Mesodermal cell (in vitro differentiated cells): ENCODE measurements around the gene ZNF627.

Experiments used
- H3K27ac ChIP-seq: 2 replicates; pipeline ENCODE4 v1.7.0; 2013; ENCODE audit warnings: mild to moderate bottlenecking, low read depth, low read length, moderate library complexity; ENCODE audit not compliant: severe bottlenecking
- H3K36me3 ChIP-seq: 2 replicates; pipeline ENCODE4 v1.7.1; 2013; ENCODE audit warnings: mild to moderate bottlenecking, low read length, moderate library complexity; ENCODE audit not compliant: control insufficient read depth, insufficient read depth
- H3K4me1 ChIP-seq: one replicate; pipeline ENCODE4 v1.7.1; 2013; ENCODE audit warnings: mild to moderate bottlenecking, low read length; ENCODE audit not compliant: insufficient read depth, control insufficient read depth, poor library complexity, severe bottlenecking
- H3K4me3 ChIP-seq: 2 replicates; pipeline ENCODE4 v1.7.0; 2013; ENCODE audit warnings: low read length, control low read depth, mild to moderate bottlenecking; ENCODE audit not compliant: insufficient read depth, poor library complexity, severe bottlenecking; ENCODE audit errors: extremely low read depth
- H3K9me3 ChIP-seq: 2 replicates; pipeline ENCODE4 v1.7.1; 2013; ENCODE audit warnings: mild to moderate bottlenecking, low read length, moderate library complexity; ENCODE audit not compliant: control insufficient read depth
- WGBS, 2 experiments: methylation state at CpG; one replicate each; pipeline ENCODE4 v1.1.5; 2013; ENCODE audit warnings: missing lambda C conversion rate in 2 of 2; ENCODE audit not compliant: insufficient coverage in 2 of 2; 5-methylcytosine and 5-hydroxymethylcytosine counted together

Gene ZNF627

GRCh38 chr19:11576227-11576626 lies 21.1 kb upstream of the ZNF627 start:
- H3K9me3 ChIP-seq, result no peaks in the 10 kb centered on the region
- H3K27ac ChIP-seq, result no peak overlapping the region
- H3K36me3 ChIP-seq, result no peaks in the 10 kb centered on the region
- H3K4me1 ChIP-seq, result no peaks in the 10 kb centered on the region
- 82 to 89% methylated on average over 13 to 15 of the region's 15 CpGs for WGBS, 2 experiments
- H3K4me3 ChIP-seq, result no peak overlapping the region

GRCh38 chr19:11577451-11578257 lies 19.6 kb upstream of the ZNF627 start, which contains the start of gene ACP5:
Gene ACP5, minus strand, starts transcription at chr19:11577645. Its CDS starts 328 bp downstream, at chr19:11577317.
- WGBS, 2 experiments, result 82 to 84% methylated on average over 11 to 12 of the region's 18 CpGs
- no peaks in the 10 kb centered on the region for H3K9me3 ChIP-seq
- no peaks in the 10 kb centered on the region for H3K36me3 ChIP-seq
- no peak within 1 kb of the TSS for H3K4me3 ChIP-seq
- no peaks in the 10 kb centered on the region for H3K4me1 ChIP-seq
- H3K27ac ChIP-seq, result no peak within 1 kb of the TSS

GRCh38 chr19:11578258-11579142 lies 18.8 kb upstream of the ZNF627 start:
- no peaks in the 10 kb centered on the region for H3K36me3 ChIP-seq
- 89 to 92% methylated on average over 53 to 56 of the region's 62 CpGs for WGBS, 2 experiments
- no peaks in the 10 kb centered on the region for H3K9me3 ChIP-seq
- no peaks in the 10 kb centered on the region for H3K4me1 ChIP-seq
- no peak overlapping the region for H3K4me3 ChIP-seq
- no peak overlapping the region for H3K27ac ChIP-seq

- no CpG with 5 or more reads among the region's 4 CpGs for WGBS, 2 experiments
- no peak overlapping the region for H3K27ac ChIP-seq
- no peaks in the 10 kb centered on the region for H3K9me3 ChIP-seq
- no peaks in the 10 kb centered on the region for H3K4me1 ChIP-seq
- H3K4me3 ChIP-seq, result no peak overlapping the region
- H3K36me3 ChIP-seq, result no peaks in the 10 kb centered on the region
Observed at GRCh38 chr19:11580116-11580515, 17.2 kb upstream of the ZNF627 start.

DNA sequence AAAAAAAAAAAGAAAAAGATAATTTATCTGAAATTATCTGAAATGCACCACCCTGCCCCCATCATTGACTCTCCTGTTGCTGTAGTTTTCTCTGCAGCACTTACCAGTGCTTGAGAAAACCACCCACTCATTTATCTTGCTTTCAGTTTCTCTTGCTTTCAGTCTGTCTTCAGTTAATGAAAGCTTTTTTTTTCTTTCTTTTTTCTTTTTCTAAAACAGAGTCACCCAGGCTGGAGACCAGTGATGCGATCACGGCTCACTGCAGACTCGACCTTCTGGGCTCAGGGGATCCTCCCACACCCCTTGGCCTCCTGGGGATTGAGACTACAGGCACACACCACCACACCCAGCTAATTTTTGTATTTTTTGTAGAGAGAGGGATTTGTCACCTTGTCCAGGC lies 15.5 kb upstream of the ZNF627 start:
- H3K4me3 ChIP-seq, result no peak overlapping the region
- H3K27ac ChIP-seq, result no peak overlapping the region
- H3K4me1 ChIP-seq, result no peaks in the 10 kb centered on the region
- no peaks in the 10 kb centered on the region for H3K9me3 ChIP-seq
- no peaks in the 10 kb centered on the region for H3K36me3 ChIP-seq
- no CpG with 5 or more reads among the region's 3 CpGs for WGBS, 2 experiments

- H3K9me3 ChIP-seq, result no peaks in the 10 kb centered on the region
- H3K27ac ChIP-seq, result no peak overlapping the region
- 83 to 89% methylated on average over 4 of the region's 6 CpGs for WGBS, 2 experiments
- H3K4me1 ChIP-seq, result no peaks in the 10 kb centered on the region
- no peak overlapping the region for H3K4me3 ChIP-seq
- no peaks in the 10 kb centered on the region for H3K36me3 ChIP-seq
Observed at GRCh38 chr19:11586331-11586730, 11.0 kb upstream of the ZNF627 start.

DNA sequence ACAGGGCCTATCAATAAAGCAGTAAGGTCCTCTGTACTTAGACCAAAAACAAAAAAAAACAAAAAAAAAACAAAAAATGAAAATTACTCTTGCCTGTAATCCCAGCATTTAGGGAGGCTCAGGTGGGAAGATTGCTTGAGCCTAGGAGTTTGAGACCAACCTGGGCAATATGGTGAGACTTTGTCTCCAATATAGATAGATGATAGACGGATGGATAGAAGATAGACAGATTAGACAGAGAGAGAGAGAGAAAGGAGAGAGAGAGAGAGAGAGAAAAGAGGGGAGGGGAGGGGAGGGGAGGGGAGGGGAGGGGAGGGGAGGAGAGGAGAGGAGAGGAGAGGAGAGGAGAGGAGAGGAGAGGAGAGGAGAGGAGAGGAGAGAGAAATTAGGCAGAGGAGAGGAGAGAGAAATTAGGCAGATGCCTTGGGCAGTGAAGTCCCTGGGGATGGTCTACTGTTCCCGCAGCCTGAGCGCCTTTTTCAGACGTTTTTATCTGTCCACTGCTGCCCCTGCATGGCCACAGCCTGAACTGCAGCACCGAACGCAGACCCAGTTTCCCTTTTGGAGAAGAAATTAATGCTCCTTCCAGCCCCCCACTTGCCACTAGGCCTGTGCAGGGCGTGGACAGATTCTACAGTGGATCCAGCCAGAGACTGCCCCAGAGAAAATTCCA lies 9.8 kb upstream of the ZNF627 start:
- WGBS, 2 experiments, result 0% methylated on average over 1 to 5 of the region's 7 CpGs
- Histone ChIP-seq H3K4me1 (no peaks in the 10 kb centered on the region), H3K9me3 (no peaks in the 10 kb centered on the region), H3K27ac (no peak overlapping the region), H3K4me3 (no peak overlapping the region), H3K36me3 (no peaks in the 10 kb centered on the region)

DNA sequence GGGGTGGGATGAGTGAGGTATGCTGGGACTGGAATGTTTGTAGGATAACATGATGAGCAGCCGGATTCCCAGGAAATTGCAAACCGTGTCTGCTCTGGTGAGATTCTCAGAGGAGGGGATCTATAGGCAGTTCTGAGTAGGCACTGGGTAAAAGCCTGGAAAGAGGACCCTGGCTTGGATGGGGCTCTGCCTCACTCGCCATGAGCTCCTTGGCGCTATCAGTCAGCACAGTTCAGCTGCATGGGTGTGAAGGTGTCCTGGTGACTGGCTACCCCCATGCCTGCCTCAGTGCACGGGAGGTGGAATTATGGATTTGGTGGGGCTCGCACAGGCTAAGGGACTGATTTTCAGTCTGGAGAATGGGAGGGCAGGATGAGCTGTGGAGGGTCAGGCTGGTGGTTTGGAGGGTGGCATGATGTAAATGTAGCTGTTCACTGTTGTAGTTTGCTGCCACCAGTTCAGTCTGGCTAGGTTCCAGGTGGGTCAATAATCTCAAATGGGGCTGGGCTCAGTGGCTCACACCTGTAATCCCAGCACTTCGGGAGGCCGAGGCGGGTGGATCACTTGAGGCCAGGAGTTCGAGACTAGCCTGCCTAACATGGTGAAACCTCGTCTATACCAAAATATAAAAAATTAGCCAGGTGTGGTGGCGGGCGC lies 9.2 kb upstream of the ZNF627 start:
- 87 to 91% methylated on average over 6 to 9 of the region's 13 CpGs for WGBS, 2 experiments

DNA sequence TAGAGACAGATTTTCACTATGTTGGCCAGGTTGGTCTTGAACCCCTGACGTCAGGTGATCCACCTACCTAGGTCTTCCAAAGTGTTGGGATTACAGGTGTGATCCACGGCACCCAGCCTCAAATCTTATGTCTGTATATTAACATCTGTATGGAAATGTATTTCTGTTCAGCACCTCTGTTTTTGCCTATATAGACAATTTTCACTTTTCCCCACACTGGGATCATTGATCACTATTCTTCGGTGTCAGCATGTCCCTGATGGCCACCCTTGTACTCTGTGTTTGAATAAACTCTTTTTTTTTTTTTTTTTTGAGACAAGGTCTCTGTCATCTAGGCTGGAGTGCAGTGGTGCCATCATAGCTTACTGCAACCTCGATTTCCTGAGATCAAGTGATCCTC lies 3.2 kb upstream of the ZNF627 start:
- peaks cover 9% of the 10 kb centered on the region for H3K36me3 ChIP-seq
- no peaks in the 10 kb centered on the region for H3K9me3 ChIP-seq
- peaks cover 8% of the 10 kb centered on the region for H3K4me1 ChIP-seq
- no peak overlapping the region for H3K27ac ChIP-seq
- 100% methylated on average over 1 of the region's 4 CpGs; no CpG with 5 or more reads in 1 of the 2 experiments for WGBS, 2 experiments
- H3K4me3 ChIP-seq, result no peak overlapping the region

More for the DNA sequence above, 9.2 kb upstream of the ZNF627 start:
- no peak overlapping the region for H3K4me3 ChIP-seq
- peak overlapping the region; percentile 30 for H3K27ac ChIP-seq
- H3K36me3 ChIP-seq, result no peaks in the 10 kb centered on the region
- H3K4me1 ChIP-seq, result no peaks in the 10 kb centered on the region
- H3K9me3 ChIP-seq, result no peaks in the 10 kb centered on the region

DNA sequence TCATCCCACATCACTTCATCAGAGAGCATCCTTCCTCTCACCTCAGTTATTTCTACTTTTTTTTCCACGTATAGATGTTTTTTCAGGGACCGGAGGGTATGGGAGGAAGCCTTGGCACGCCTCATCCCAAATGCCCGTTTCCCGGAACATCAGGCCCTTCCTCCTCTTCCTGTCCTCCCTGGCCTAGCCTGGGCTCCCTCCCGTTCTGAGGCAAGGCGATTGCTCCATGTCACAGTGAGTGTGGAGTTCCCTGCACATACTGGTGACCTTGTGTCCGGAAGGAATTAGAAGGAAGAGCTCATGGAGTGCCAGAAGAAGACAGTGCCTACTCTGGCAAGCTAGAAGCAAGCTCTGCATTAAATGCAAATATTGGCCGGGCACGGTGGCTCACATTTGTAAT lies 1.1 kb upstream of the ZNF627 start:
- WGBS, 2 experiments, result 95 to 98% methylated on average over 9 to 10 of the region's 10 CpGs
- Histone ChIP-seq H3K9me3 (peaks cover 7% of the 10 kb centered on the region), H3K36me3 (peaks cover 29% of the 10 kb centered on the region), H3K27ac (no peak overlapping the region), H3K4me1 (peaks cover 8% of the 10 kb centered on the region), H3K4me3 (no peak overlapping the region)
